ENCODE measurements around the gene ZCCHC7. TPM values are rescaled to one million over a fixed set of nuclear protein-coding genes. Genes with fewer than 3 reads are reported as not detected.

Gene ZCCHC7
- total RNA-seq, 1 donor from 2014 or later = 20.9 TPM

GRCh38 chr9:37379835-37380234, 259.5 kb downstream of the ZCCHC7 start:
- Histone ChIP-seq H3K4me1 (no peaks in the 10 kb centered on the region), H3K9me3 (no peaks in the 10 kb centered on the region), H3K27ac (no peak overlapping the region), H3K4me3 (no peak overlapping the region), H3K27me3 (no peaks in the 10 kb centered on the region), H3K36me3 (no peaks in the 10 kb centered on the region)
- TF ChIP-seq CTCF (IDR thresholded peaks at IDR 0.05) = no peak
- intact Hi-C loops (cut with DNase I) = no loop called here
- DNase-seq = no peak
- ATAC-seq = no peak

- intact Hi-C loops (cut with DNase I) = no loop called here
- Histone ChIP-seq H3K27ac (no peak overlapping the region), H3K27me3 (no peaks in the 10 kb centered on the region), H3K4me1 (no peaks in the 10 kb centered on the region), H3K9me3 (no peaks in the 10 kb centered on the region), H3K36me3 (no peaks in the 10 kb centered on the region), H3K4me3 (no peak overlapping the region)
- no peak for ATAC-seq
- no peak for TF ChIP-seq CTCF (IDR thresholded peaks at IDR 0.05)
- no peak for DNase-seq
These were observed 260.2 kb downstream of the ZCCHC7 start for GRCh38 chr9:37380570-37380969.

- H3K36me3 ChIP-seq = no peaks in the 10 kb centered on the region
- DNase-seq = no peak
- no peak overlapping the region for H3K27ac ChIP-seq
- H3K4me3 ChIP-seq = no peak overlapping the region
- no peaks in the 10 kb centered on the region for H3K27me3 ChIP-seq
- intact Hi-C loops (cut with DNase I) = no loop called here
- TF ChIP-seq CTCF (IDR thresholded peaks at IDR 0.05) = no peak
- ATAC-seq = no peak
- H3K4me1 ChIP-seq = no peaks in the 10 kb centered on the region
- H3K9me3 ChIP-seq = no peaks in the 10 kb centered on the region
These were observed 260.8 kb downstream of the ZCCHC7 start for GRCh38 chr9:37381094-37381741.

- ATAC-seq = no peak
- Histone ChIP-seq H3K27ac (no peak overlapping the region), H3K36me3 (no peaks in the 10 kb centered on the region), H3K4me3 (no peak overlapping the region), H3K4me1 (no peaks in the 10 kb centered on the region), H3K27me3 (no peaks in the 10 kb centered on the region), H3K9me3 (no peaks in the 10 kb centered on the region)
- DNase-seq = no peak
- intact Hi-C loops (cut with DNase I) = no loop called here
- TF ChIP-seq CTCF (IDR thresholded peaks at IDR 0.05) = no peak
These were observed 262.0 kb downstream of the ZCCHC7 start for GRCh38 chr9:37382161-37382981.

- DNase-seq = no peak
- ATAC-seq = no peak
- no peak for TF ChIP-seq CTCF (IDR thresholded peaks at IDR 0.05)
- no peaks in the 10 kb centered on the region for H3K36me3 ChIP-seq
- no peak overlapping the region for H3K4me3 ChIP-seq
- H3K4me1 ChIP-seq = no peaks in the 10 kb centered on the region
- intact Hi-C loops (cut with DNase I) = no loop called here
- H3K9me3 ChIP-seq = no peaks in the 10 kb centered on the region
- H3K27me3 ChIP-seq = no peaks in the 10 kb centered on the region
- no peak overlapping the region for H3K27ac ChIP-seq
These were observed 262.6 kb downstream of the ZCCHC7 start for GRCh38 chr9:37382982-37383357.
